GM12878 (cell line): ENCODE data around the gene KREMEN2. TPM values are rescaled to one million over a fixed set of nuclear protein-coding genes. Genes with fewer than 3 reads are reported as not detected.
A peak's percentile ranks its signal among the peaks of the same experiment; 100 is the strongest.

Experiments used
- ATF2 ChIP-seq: IDR thresholded peaks from 2 replicates; pipeline ENCODE4 v1.6.1; 2012; ENCODE audit warnings: low read length, inconsistent platforms
- CBX5 ChIP-seq: sonication (generic); IDR thresholded peaks from 2 replicates; pipeline ENCODE4 v1.6.1; 2016; ENCODE audit warnings: low read depth, moderate library complexity, mild to moderate bottlenecking, inconsistent platforms
- CREB1 ChIP-seq: IDR thresholded peaks from 2 replicates; pipeline ENCODE4 v1.6.1; 2012; ENCODE audit warnings: low read depth, mild to moderate bottlenecking, inconsistent platforms
- EED ChIP-seq: sonication (generic); IDR thresholded peaks from 2 replicates; pipeline ENCODE4 v1.6.1; 2016; ENCODE audit warnings: antibody characterized with exemption, low read depth
- ESRRA ChIP-seq: IDR thresholded peaks from 2 replicates; pipeline ENCODE4 v1.6.1; 2012; ENCODE audit warnings: mild to moderate bottlenecking, low read length, improper control_type of control experiment
- HDAC2 ChIP-seq: fragments of 200-600 bp; sonication (generic); IDR thresholded peaks from 2 replicates; pipeline ENCODE4 v1.6.1; 2017
- HDGF ChIP-seq: fragments of 450-650 bp; IDR thresholded peaks from 2 replicates; pipeline ENCODE4 v1.6.1; 2016; ENCODE audit warnings: antibody characterized with exemption
- MTA2 ChIP-seq: fragments of 450-650 bp; IDR thresholded peaks from 2 replicates; pipeline ENCODE4 v1.6.1; 2016; ENCODE audit warnings: low read depth, mild to moderate bottlenecking, moderate library complexity
- MTA3 ChIP-seq: IDR thresholded peaks from 2 replicates; pipeline ENCODE4 v1.6.1; 2012; ENCODE audit warnings: low read length, inconsistent platforms, borderline replicate concordance
- NFXL1 ChIP-seq: fragments of 450-650 bp; IDR thresholded peaks from 2 replicates; pipeline ENCODE4 v1.6.1; 2017; ENCODE audit warnings: antibody characterized with exemption, mild to moderate bottlenecking, borderline replicate concordance
- NFYB ChIP-seq: IDR thresholded peaks from 2 replicates; pipeline ENCODE4 v1.6.1; 2011; ENCODE audit warnings: low read depth, mild to moderate bottlenecking, low read length, improper control_type of control experiment, moderate library complexity; ENCODE audit not compliant: insufficient read depth
- NKRF ChIP-seq: fragments of 450-650 bp; conservative IDR thresholded peaks from 2 replicates; pipeline ENCODE4 v1.6.1; 2017; ENCODE audit warnings: mild to moderate bottlenecking, moderate library complexity
- NR2F1 ChIP-seq: fragments of 450-650 bp; conservative IDR thresholded peaks from 2 replicates; pipeline ENCODE4 v1.6.1; 2017; ENCODE audit warnings: mild to moderate bottlenecking
- NRF1 ChIP-seq: conservative IDR thresholded peaks from 2 replicates; pipeline ENCODE4 v1.6.1; 2011; ENCODE audit warnings: mild to moderate bottlenecking, low read depth, low read length, improper control_type of control experiment
- PAX5 ChIP-seq: IDR thresholded peaks from 2 replicates; pipeline ENCODE4 v1.6.1; 2011; ENCODE audit warnings: low read depth, low read length, borderline replicate concordance
- POU2F2 ChIP-seq: IDR thresholded peaks from 3 replicates; pipeline ENCODE4 v1.6.1; 2011; ENCODE audit warnings: low read depth, mild to moderate bottlenecking, low read length, borderline replicate concordance
- RELB ChIP-seq: fragments of 450-650 bp; IDR thresholded peaks from 2 replicates; pipeline ENCODE4 v1.6.1; 2017; ENCODE audit warnings: low read depth, mild to moderate bottlenecking, moderate library complexity
- RUNX3 ChIP-seq: IDR thresholded peaks from 2 replicates; pipeline ENCODE4 v1.6.1; 2012; ENCODE audit warnings: low read length, inconsistent platforms
- SMARCA5 ChIP-seq: fragments of 450-650 bp; IDR thresholded peaks from 2 replicates; pipeline ENCODE4 v1.6.1; 2017; ENCODE audit warnings: mild to moderate bottlenecking
- SPI1 ChIP-seq: IDR thresholded peaks from 2 replicates; pipeline ENCODE4 v1.6.1; 2011; ENCODE audit warnings: low read depth, mild to moderate bottlenecking, low read length, moderate library complexity, borderline replicate concordance; ENCODE audit not compliant: insufficient read depth
- SREBF2 ChIP-seq: IDR thresholded peaks from 2 replicates; pipeline ENCODE4 v1.6.1; 2012; ENCODE audit warnings: mild to moderate bottlenecking, low read length
- SRF ChIP-seq, 2 experiments: IDR thresholded peaks; 2 replicates each; pipeline ENCODE4 v1.6.1; 2011; ENCODE audit warnings: low read depth in 2 of 2, low read length in 2 of 2, mild to moderate bottlenecking in 1 of 2, moderate library complexity in 1 of 2
- ZBTB4 ChIP-seq: fragments of 450-650 bp; formaldehyde crosslinking; IDR thresholded peaks from 2 replicates; pipeline ENCODE4 v1.4.0; 2022; ENCODE audit warnings: mild to moderate bottlenecking, moderate library complexity
- ZNF274 ChIP-seq: IDR thresholded peaks from one replicate; pipeline ENCODE4 v1.8.0; 2011; ENCODE audit not compliant: insufficient read length, insufficient read depth
- ZNF622 ChIP-seq: fragments of 450-650 bp; IDR thresholded peaks from 2 replicates; pipeline ENCODE4 v1.6.1; 2017; ENCODE audit warnings: mild to moderate bottlenecking, inconsistent platforms
- polyA plus RNA-seq, 11 experiments: library from polyadenylated mRNA; depleted of rRNA in 4 of 11; unstranded in 6 of 11; stranded (reverse) in 5 of 11; fragments of >200 nt; fragmentation: Nextera tagmentation in 4 of 11; fragmentation: Illumina TruSeq in 1 of 11; extraction: Ambion mirVana in 4 of 11; extraction: Trizol in 1 of 11; gene quantifications; 1 replicate in 1 of 11; 2 replicates in 10 of 11; pipeline versions ENCODE4 v1.2.1 to v1.2.3, GENCODE V29; 2011 to 2016; ENCODE audit warnings: inconsistent platforms in 2 of 11, missing spikeins in 2 of 11, low read depth in 1 of 11
- total RNA-seq, 4 experiments: library from RNA; depleted of rRNA in 3 of 4; stranded (reverse); fragments of >200 nt in 3 of 4; fragmentation: Illumina TruSeq in 1 of 4; extraction: Trizol in 1 of 4; gene quantifications; 2 replicates each; pipeline versions ENCODE4 v1.2.1 to v1.2.3, GENCODE V29; 2013 to 2021

Gene KREMEN2
- total and polyA plus RNA-seq, 10 of the 15 experiments (the other 5 are each of a cell fraction or from before 2014, with no cell fraction given): 0.06 to 3.7 (median 0.83) TPM; not detected in 2

- TF ChIP-seq ATF2 (no peak), MTA2 (no peak), SRF (IDR thresholded peaks at IDR 0.05; ENCODE audit: low read depth in 2 of 2, low read length in 2 of 2) (no peak), NFYB (peak; percentile 99), CREB1 (peak; percentile 77), SREBF2 (no peak), NR2F1 (peak; percentile 67; the same call in 1 of the 2 replicates), SPI1 (no peak), NKRF (0 out of 2 replicates have a peak, but pooled peaks have one; percentile 52), ESRRA (no peak), POU2F2 (peak; percentile 24; the same call in 1 of the 3 replicates), ZNF274 (no peak), RUNX3 (peak; percentile 78), CBX5 (no peak), HDGF (peak; percentile 86; the same call in 1 of the 2 replicates), HDAC2 (no peak), NRF1 (peak; percentile 49), EED (no peak), NFXL1 (no peak), MTA3 (no peak), SMARCA5 (no peak), ZBTB4 (CRISPR knock-in tag) (no peak), ZNF622 (no peak), RELB (no peak), PAX5 (peak; percentile 57; the same call in 1 of the 2 replicates)
Observed at GRCh38 chr16:3003582-3004270, 39.7 kb downstream of the KREMEN2 start (continued).
